Measurements from ENCODE around the gene ETV6.

ETV6 gene

DNA sequence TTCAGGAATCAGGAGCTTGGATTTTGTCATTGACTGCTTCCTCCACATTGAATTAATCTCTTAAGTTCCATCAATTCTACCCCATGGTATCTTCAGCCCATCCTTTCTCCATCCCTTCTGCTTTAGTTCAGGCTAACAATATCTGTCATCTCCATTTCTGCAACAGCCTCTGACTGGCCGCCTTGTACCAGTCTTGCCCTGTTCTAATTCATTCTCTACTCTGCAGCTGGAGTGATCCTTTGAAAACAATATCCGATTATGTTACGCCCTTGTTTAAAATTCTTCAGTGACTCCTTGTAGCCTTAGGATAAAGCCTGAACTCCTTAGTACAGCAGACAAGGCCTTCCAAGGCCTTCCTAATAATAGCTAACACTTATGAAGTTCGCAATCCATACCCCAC, 170.2 kb downstream of the ETV6 start:
- Histone ChIP-seq H3K9me2 (replicated peaks; ENCODE audit: low read depth, low read length) (no peaks in the 10 kb centered on the region), H3K36me3 (ENCODE audit: insufficient read depth, low read length) (peaks cover 47% of the 10 kb centered on the region; the same call in 1 of the 2 replicates), H3K4me3 (ENCODE audit: low read length, poor library complexity, severe bottlenecking) (no peak overlapping the region), H3K4me1 (ENCODE audit: insufficient read depth, low read length, poor library complexity, severe bottlenecking) (peaks cover 4% of the 10 kb centered on the region), H3F3A (ENCODE audit: low read depth) (no peaks in the 10 kb centered on the region), H3K9me3 (ENCODE audit: insufficient read depth, low read depth, low read length) (no peaks in the 10 kb centered on the region), H4K20me1 (ENCODE audit: insufficient read depth, low read length, poor library complexity, severe bottlenecking) (no peaks in the 10 kb centered on the region), H3K9ac (ENCODE audit: low read depth, low read length, poor library complexity, severe bottlenecking) (no peak overlapping the region), H3K27me3 (ENCODE audit: insufficient read depth, low read length, poor library complexity, severe bottlenecking) (no peaks in the 10 kb centered on the region), H3K79me2 (ENCODE audit: insufficient read depth, low read length) (peaks cover 72% of the 10 kb centered on the region), H2AFZ (ENCODE audit: low read length) (no peak overlapping the region), H3K4me2 (ENCODE audit: low read depth, low read length, poor library complexity, severe bottlenecking) (no peak overlapping the region)
- TF ChIP-seq, protein P1, sequence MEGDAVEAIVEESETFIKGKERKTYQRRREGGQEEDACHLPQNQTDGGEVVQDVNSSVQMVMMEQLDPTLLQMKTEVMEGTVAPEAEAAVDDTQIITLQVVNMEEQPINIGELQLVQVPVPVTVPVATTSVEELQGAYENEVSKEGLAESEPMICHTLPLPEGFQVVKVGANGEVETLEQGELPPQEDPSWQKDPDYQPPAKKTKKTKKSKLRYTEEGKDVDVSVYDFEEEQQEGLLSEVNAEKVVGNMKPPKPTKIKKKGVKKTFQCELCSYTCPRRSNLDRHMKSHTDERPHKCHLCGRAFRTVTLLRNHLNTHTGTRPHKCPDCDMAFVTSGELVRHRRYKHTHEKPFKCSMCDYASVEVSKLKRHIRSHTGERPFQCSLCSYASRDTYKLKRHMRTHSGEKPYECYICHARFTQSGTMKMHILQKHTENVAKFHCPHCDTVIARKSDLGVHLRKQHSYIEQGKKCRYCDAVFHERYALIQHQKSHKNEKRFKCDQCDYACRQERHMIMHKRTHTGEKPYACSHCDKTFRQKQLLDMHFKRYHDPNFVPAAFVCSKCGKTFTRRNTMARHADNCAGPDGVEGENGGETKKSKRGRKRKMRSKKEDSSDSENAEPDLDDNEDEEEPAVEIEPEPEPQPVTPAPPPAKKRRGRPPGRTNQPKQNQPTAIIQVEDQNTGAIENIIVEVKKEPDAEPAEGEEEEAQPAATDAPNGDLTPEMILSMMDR (conservative IDR thresholded peaks at IDR 0.05; ENCODE audit: low read length), result no peak
- no peak for TF ChIP-seq EZH2phosphoT487 (IDR thresholded peaks at IDR 0.05; ENCODE audit: borderline replicate concordance)

DNA sequence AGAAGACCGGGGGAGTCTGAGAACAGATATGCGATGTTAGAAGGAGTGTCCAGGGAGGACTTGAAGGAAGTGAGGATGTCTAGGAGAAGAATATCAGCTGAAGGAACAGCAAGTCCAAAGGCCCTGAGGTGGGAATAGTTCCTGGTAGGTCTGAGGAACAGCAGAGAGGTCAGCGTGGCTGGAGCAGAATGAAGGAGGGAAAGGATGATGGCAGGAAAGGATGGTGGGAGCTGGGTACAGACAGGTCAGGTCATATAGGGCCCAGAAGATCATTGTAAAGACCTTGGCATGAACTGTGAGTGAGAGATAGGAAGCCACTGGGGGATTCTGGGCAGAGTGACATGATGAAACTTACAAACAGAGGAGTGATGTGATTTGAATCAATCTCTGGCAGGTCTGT, 171.0 kb downstream of the ETV6 start:
- no peak overlapping the region for H3K4me3 ChIP-seq (ENCODE audit: low read length, poor library complexity, severe bottlenecking)
- H3K9ac ChIP-seq (ENCODE audit: low read depth, low read length, poor library complexity, severe bottlenecking), result no peak overlapping the region
- no peaks in the 10 kb centered on the region for H3F3A ChIP-seq (ENCODE audit: low read depth)
- H3K36me3 ChIP-seq (ENCODE audit: insufficient read depth, low read length), result peaks cover 46% of the 10 kb centered on the region; the same call in 1 of the 2 replicates
- peaks cover 5% of the 10 kb centered on the region for H3K4me1 ChIP-seq (ENCODE audit: insufficient read depth, low read length, poor library complexity, severe bottlenecking)
- TF ChIP-seq, protein P1 (conservative IDR thresholded peaks at IDR 0.05; ENCODE audit: low read length), result no peak
- TF ChIP-seq EZH2phosphoT487 (IDR thresholded peaks at IDR 0.05; ENCODE audit: borderline replicate concordance), result no peak
- no peaks in the 10 kb centered on the region for H3K27me3 ChIP-seq (ENCODE audit: insufficient read depth, low read length, poor library complexity, severe bottlenecking)
- H3K9me3 ChIP-seq (ENCODE audit: insufficient read depth, low read depth, low read length), result no peaks in the 10 kb centered on the region
- H4K20me1 ChIP-seq (ENCODE audit: insufficient read depth, low read length, poor library complexity, severe bottlenecking), result no peaks in the 10 kb centered on the region
- H3K79me2 ChIP-seq (ENCODE audit: insufficient read depth, low read length), result peaks cover 67% of the 10 kb centered on the region
- no peaks in the 10 kb centered on the region for H3K9me2 ChIP-seq (replicated peaks; ENCODE audit: low read depth, low read length)
- H2AFZ ChIP-seq (ENCODE audit: low read length), result no peak overlapping the region
- H3K4me2 ChIP-seq (ENCODE audit: low read depth, low read length, poor library complexity, severe bottlenecking), result no peak overlapping the region

DNA sequence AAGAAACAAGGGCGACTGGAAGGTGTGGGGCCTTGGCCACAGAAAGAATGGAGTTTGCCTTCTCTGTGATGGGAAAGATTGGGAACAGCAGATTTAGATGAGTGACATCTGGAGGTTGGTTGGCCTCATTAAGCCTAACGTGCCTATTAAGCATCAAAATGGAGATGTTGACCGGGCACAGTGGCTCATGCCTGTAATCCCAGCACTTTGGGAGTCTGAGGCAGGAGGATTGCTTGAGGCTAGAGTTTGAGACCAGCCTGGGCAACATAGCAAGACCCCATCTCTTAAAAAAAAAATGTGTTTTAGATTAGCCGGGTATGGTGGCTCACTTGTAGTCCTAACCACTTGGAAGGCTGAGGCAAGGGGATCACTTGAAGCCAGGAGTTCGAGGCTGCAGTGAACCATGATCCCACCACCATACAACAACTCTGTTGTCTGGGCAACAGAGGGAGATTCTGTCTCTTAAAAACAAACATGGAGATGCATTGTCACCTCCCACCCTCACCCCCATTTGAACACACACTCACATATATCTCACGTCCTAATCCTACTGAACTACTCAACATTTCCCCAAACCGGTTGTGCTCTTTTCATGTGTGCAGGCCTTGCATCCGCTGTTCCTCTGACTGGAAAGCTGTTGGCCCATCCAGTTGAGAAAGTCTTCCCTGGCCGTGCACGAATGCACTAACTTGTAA, 172.1 kb downstream of the ETV6 start:
- no peaks in the 10 kb centered on the region for H3K9me2 ChIP-seq (replicated peaks; ENCODE audit: low read depth, low read length)
- no peaks in the 10 kb centered on the region for H3K27me3 ChIP-seq (ENCODE audit: insufficient read depth, low read length, poor library complexity, severe bottlenecking)
- peaks cover 7% of the 10 kb centered on the region for H3K4me1 ChIP-seq (ENCODE audit: insufficient read depth, low read length, poor library complexity, severe bottlenecking)
- H3K79me2 ChIP-seq (ENCODE audit: insufficient read depth, low read length), result peaks cover 67% of the 10 kb centered on the region
- H4K20me1 ChIP-seq (ENCODE audit: insufficient read depth, low read length, poor library complexity, severe bottlenecking), result no peaks in the 10 kb centered on the region
- no peak overlapping the region for H3K4me3 ChIP-seq (ENCODE audit: low read length, poor library complexity, severe bottlenecking)
- no peaks in the 10 kb centered on the region for H3K9me3 ChIP-seq (ENCODE audit: insufficient read depth, low read depth, low read length)
- H2AFZ ChIP-seq (ENCODE audit: low read length), result no peak overlapping the region
- peaks cover 49% of the 10 kb centered on the region; the same call in 1 of the 2 replicates for H3K36me3 ChIP-seq (ENCODE audit: insufficient read depth, low read length)
- no peaks in the 10 kb centered on the region for H3F3A ChIP-seq (ENCODE audit: low read depth)
- H3K9ac ChIP-seq (ENCODE audit: low read depth, low read length, poor library complexity, severe bottlenecking), result no peak overlapping the region
- TF ChIP-seq EZH2phosphoT487 (IDR thresholded peaks at IDR 0.05; ENCODE audit: borderline replicate concordance), result no peak
- TF ChIP-seq, protein P1 (conservative IDR thresholded peaks at IDR 0.05; ENCODE audit: low read length), result no peak
- H3K4me2 ChIP-seq (ENCODE audit: low read depth, low read length, poor library complexity, severe bottlenecking), result no peak overlapping the region
